HepG2 (cell line): ENCODE measurements around the gene ZNF513. TPM values are rescaled to one million over a fixed set of nuclear protein-coding genes. Genes with fewer than 3 reads are reported as not detected.

Source experiments
- THAP11 ChIP-seq: IDR thresholded peaks from 2 replicates; pipeline ENCODE4 v1.6.1; 2016; ENCODE audit warnings: missing biosample characterization, missing genetic modification reagents
- polyA plus RNA-seq, 8 experiments: library from polyadenylated mRNA; depleted of rRNA in 3 of 8; stranded (reverse) in 7 of 8; unstranded in 1 of 8; fragments of >200 nt; fragmentation: Illumina TruSeq in 4 of 8; extraction: Trizol in 4 of 8; gene quantifications; 2 replicates each; pipeline versions ENCODE4 v1.2.1 to v1.2.3, GENCODE V29; 2011 to 2016; ENCODE audit warnings: low read depth in 4 of 8, missing spikeins in 1 of 8, mixed read lengths in 1 of 8; ENCODE audit not compliant: insufficient read depth in 1 of 8
- total RNA-seq, 5 experiments: library from RNA; depleted of rRNA; stranded (reverse); fragments of >200 nt; fragmentation: Illumina TruSeq; extraction: Trizol; gene quantifications; 2 replicates each; pipeline ENCODE4 v1.2.3, GENCODE V29; 2016; ENCODE audit warnings: low read depth in 1 of 5
- TF ChIP-seq, protein P1 (sequence below): sonication (generic); formaldehyde crosslinking; IDR thresholded peaks from 2 replicates; pipeline ENCODE4 v1.4.0; 2020; ENCODE audit warnings: mild to moderate bottlenecking, missing genetic modification reagents, borderline replicate concordance
- TF ChIP-seq, protein P2 (sequence below): sonication (generic); formaldehyde crosslinking; IDR thresholded peaks from 2 replicates; pipeline ENCODE4 v1.8.1; 2022; ENCODE audit warnings: low read depth, mild to moderate bottlenecking, missing genetic modification reagents
- TF ChIP-seq, protein P3 (sequence below): sonication (generic); formaldehyde crosslinking; IDR thresholded peaks from 2 replicates; pipeline ENCODE4 v1.4.0; 2020; ENCODE audit warnings: missing genetic modification reagents, borderline replicate concordance

Gene ZNF513
- total and polyA plus RNA-seq, 2 of the 13 experiments (the other 11 are each of a cell fraction or from before 2014, with no cell fraction given): 4.9 to 6.3 TPM

DNA sequence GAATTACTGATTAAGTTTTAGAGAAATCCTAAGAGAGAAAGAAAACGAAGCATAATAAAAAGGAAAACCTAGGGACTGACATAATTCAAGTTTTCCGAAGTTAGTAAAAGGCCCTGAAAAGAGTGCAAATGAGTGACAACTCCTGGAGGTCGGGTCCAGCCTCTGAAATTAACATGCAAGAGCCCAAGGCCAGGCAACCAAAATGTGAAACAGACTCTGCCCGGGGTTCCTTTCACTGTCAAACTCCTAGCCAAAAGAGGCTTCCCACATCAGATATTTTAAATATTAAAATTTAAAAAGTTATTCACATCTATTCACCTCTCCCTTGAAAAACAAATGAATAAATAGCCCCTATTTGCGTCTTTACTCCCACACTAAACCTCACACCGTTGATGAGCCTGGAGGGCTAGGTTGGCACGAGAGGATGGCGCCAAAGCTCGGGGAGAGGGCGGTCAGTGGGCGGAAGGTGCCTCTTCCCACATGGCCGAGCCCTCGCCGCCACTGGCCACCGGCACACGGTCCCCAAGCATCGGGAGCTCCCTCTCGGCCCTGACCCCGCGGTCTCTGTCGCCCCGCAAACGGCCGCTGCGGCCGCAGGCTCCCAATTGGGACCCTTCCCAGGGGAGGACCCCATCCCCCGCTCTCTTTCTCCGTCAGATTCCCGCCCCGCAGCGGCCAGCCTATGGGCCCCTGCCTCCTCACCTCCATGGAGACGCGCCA, 28.2 kb upstream of the ZNF513 start (continued):
- TF ChIP-seq, protein P1, sequence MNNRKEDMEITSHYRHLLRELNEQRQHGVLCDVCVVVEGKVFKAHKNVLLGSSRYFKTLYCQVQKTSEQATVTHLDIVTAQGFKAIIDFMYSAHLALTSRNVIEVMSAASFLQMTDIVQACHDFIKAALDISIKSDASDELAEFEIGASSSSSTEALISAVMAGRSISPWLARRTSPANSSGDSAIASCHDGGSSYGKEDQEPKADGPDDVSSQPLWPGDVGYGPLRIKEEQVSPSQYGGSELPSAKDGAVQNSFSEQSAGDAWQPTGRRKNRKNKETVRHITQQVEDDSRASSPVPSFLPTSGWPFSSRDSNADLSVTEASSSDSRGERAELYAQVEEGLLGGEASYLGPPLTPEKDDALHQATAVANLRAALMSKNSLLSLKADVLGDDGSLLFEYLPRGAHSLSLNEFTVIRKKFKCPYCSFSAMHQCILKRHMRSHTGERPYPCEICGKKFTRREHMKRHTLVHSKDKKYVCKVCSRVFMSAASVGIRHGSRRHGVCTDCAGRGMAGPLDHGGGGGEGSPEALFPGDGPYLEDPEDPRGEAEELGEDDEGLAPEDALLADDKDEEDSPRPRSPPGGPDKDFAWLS: no peak
- TF ChIP-seq THAP11 (CRISPR knock-in tag): no peak
- TF ChIP-seq, protein P2, sequence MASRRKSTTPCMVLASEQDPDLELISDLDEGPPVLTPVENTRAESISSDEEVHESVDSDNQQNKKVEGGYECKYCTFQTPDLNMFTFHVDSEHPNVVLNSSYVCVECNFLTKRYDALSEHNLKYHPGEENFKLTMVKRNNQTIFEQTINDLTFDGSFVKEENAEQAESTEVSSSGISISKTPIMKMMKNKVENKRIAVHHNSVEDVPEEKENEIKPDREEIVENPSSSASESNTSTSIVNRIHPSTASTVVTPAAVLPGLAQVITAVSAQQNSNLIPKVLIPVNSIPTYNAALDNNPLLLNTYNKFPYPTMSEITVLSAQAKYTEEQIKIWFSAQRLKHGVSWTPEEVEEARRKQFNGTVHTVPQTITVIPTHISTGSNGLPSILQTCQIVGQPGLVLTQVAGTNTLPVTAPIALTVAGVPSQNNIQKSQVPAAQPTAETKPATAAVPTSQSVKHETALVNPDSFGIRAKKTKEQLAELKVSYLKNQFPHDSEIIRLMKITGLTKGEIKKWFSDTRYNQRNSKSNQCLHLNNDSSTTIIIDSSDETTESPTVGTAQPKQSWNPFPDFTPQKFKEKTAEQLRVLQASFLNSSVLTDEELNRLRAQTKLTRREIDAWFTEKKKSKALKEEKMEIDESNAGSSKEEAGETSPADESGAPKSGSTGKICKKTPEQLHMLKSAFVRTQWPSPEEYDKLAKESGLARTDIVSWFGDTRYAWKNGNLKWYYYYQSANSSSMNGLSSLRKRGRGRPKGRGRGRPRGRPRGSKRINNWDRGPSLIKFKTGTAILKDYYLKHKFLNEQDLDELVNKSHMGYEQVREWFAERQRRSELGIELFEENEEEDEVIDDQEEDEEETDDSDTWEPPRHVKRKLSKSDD (CRISPR knock-in tag): no peak
- TF ChIP-seq, protein P3, sequence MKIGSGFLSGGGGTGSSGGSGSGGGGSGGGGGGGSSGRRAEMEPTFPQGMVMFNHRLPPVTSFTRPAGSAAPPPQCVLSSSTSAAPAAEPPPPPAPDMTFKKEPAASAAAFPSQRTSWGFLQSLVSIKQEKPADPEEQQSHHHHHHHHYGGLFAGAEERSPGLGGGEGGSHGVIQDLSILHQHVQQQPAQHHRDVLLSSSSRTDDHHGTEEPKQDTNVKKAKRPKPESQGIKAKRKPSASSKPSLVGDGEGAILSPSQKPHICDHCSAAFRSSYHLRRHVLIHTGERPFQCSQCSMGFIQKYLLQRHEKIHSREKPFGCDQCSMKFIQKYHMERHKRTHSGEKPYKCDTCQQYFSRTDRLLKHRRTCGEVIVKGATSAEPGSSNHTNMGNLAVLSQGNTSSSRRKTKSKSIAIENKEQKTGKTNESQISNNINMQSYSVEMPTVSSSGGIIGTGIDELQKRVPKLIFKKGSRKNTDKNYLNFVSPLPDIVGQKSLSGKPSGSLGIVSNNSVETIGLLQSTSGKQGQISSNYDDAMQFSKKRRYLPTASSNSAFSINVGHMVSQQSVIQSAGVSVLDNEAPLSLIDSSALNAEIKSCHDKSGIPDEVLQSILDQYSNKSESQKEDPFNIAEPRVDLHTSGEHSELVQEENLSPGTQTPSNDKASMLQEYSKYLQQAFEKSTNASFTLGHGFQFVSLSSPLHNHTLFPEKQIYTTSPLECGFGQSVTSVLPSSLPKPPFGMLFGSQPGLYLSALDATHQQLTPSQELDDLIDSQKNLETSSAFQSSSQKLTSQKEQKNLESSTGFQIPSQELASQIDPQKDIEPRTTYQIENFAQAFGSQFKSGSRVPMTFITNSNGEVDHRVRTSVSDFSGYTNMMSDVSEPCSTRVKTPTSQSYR (CRISPR knock-in tag): peak; percentile 9; the same call in 1 of the 2 replicates
